ENCODE results near the gene PCDHGA8. TPM values are rescaled to one million over a fixed set of nuclear protein-coding genes. Genes with fewer than 3 reads are reported as not detected.
"Not testable (repeated sequence)": the region's sequence is repeated elsewhere in the genome, so short reads cannot be mapped to it uniquely, and the experiment has no call there.

PCDHGA8 gene
- total RNA-seq, 1 donor from 2014 or later: 0.15 TPM

GRCh38 chr5:141369994-141370848 lies 22.2 kb upstream of the PCDHGA8 start, which contains the start of gene PCDHGB3:
TSS of gene PCDHGB3 (plus strand) at chr5:141370242. CDS start at chr5:141370395, 153 bp downstream.
- intact Hi-C loops (cut with micrococcal nuclease): loop anchor here (5.0 to 10.0 kb wide), 5 partner anchors 43 to 545 kb away; partner anchors contain the start of genes PCDHA11, PCDHA5, PCDHA6 and PCDHB10

GRCh38 chr5:141371572-141372475 lies 20.6 kb upstream of the PCDHGA8 start:
- intact Hi-C loops (cut with micrococcal nuclease): loop anchor here (5.0 kb wide), 1 partner anchor 45 kb away; no protein-coding TSS in a partner anchor

GRCh38 chr5:141373673-141374317 lies 18.6 kb upstream of the PCDHGA8 start, which contains the start of gene PCDHGA6:
TSS of gene PCDHGA6 (plus strand) at chr5:141373891. CDS start at chr5:141374084, 193 bp downstream.
- intact Hi-C loops (cut with micrococcal nuclease): loop anchor here (5.0 kb wide), 1 partner anchor 46 kb away; no protein-coding TSS in a partner anchor

- intact Hi-C loops (cut with micrococcal nuclease): loop anchor here (5.0 kb wide), 1 partner anchor 47 kb away; no protein-coding TSS in a partner anchor
These were observed 17.8 kb upstream of the PCDHGA8 start for GRCh38 chr5:141374627-141375026.

GRCh38 chr5:141375444-141376155 lies 16.8 kb upstream of the PCDHGA8 start:
- intact Hi-C loops (cut with micrococcal nuclease): not testable (repeated sequence)

- intact Hi-C loops (cut with micrococcal nuclease): no loop called here
These were observed 9.8 kb upstream of the PCDHGA8 start, which contains the start of gene PCDHGA7 for GRCh38 chr5:141382469-141383294. TSS of gene PCDHGA7 (plus strand) at chr5:141382742. CDS start at chr5:141382900, 158 bp downstream.

- intact Hi-C loops (cut with micrococcal nuclease): no loop called here
These were observed 9.1 kb upstream of the PCDHGA8 start for GRCh38 chr5:141383345-141383744.

GRCh38 chr5:141384471-141385267 lies 7.8 kb upstream of the PCDHGA8 start:
- intact Hi-C loops (cut with micrococcal nuclease): no loop called here

- intact Hi-C loops (cut with micrococcal nuclease): not testable (repeated sequence)
These were observed 4.7 kb upstream of the PCDHGA8 start, which contains the start of gene PCDHGB4 for GRCh38 chr5:141387557-141388311. TSS of gene PCDHGB4 (plus strand) at chr5:141387698. CDS start at chr5:141387885, 187 bp downstream.

- intact Hi-C loops (cut with micrococcal nuclease): no loop called here
These were observed 3.8 kb upstream of the PCDHGA8 start for GRCh38 chr5:141388661-141389060.

- intact Hi-C loops (cut with micrococcal nuclease): no loop called here
These were observed 3.0 kb upstream of the PCDHGA8 start for GRCh38 chr5:141389153-141390042.

GRCh38 chr5:141393267-141393666 lies 834 bp downstream of the PCDHGA8 start:
- intact Hi-C loops (cut with micrococcal nuclease): no loop called here

GRCh38 chr5:141394401-141395187 lies 2.2 kb downstream of the PCDHGA8 start:
- intact Hi-C loops (cut with micrococcal nuclease): loop anchor here (5.0 kb wide), 1 partner anchor 32 kb away; the partner anchor contains the start of gene PCDHGA5

GRCh38 chr5:141397756-141398551 lies 5.5 kb downstream of the PCDHGA8 start, which contains the start of gene PCDHGB5:
TSS of gene PCDHGB5 (plus strand) at chr5:141397947. CDS start at chr5:141398128, 181 bp downstream.
- intact Hi-C loops (cut with micrococcal nuclease): loop anchor here (5.0 kb wide), 1 partner anchor 36 kb away; the partner anchor contains the start of gene PCDHGA5

All from T-helper 1 cell treated with Interleukin-12 subunit alpha and Interleukin-12 subunit beta and Interleukin-4 antibody, amounts not matched to agents 30 ng/mL and 1 ng/mL, for 36 hours (primary cell).